Astrocyte (in vitro differentiated cells and primary cell): ENCODE data around the gene OTUB2.

Experiments used
- CTCF ChIP-seq: IDR thresholded peaks from 2 replicates; pipeline ENCODE4 v1.5.1; 2011; ENCODE audit warnings: low read depth, mild to moderate bottlenecking, inconsistent platforms, low read length, moderate library complexity; ENCODE audit not compliant: insufficient read depth
- EZH2 ChIP-seq: IDR thresholded peaks from 2 replicates; pipeline ENCODE4 v1.6.1; 2012; ENCODE audit warnings: mild to moderate bottlenecking, low read length, inconsistent platforms; ENCODE audit not compliant: insufficient read depth

DNA sequence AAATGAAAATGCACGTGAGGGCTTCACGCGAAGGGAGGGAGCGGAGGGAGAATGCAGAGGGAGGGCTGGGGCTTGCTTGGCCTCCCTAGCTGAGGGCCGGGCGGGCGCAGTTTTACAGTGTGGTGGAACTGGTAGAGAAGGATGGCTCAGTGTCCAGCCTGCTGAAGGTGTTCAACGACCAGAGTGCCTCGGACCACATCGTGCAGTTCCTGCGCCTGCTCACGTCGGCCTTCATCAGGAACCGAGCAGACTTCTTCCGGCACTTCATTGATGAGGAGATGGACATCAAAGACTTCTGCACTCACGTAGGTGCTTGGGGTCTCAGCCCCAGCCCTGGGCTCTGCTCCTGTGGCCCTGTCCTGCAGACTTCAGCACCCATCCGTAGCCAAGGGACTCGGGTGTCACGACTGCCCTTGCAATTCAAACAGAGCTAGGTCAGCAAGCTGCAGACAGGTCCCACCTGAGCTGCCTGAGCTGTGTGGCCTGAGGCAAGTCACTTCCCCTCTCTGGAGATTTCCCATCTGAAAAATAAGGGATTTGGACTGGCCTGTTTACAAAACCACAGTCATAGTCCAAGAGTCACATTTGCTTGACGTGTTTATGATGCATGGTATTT is 18.4 kb downstream of the OTUB2 start:
- TF ChIP-seq EZH2 (no peak), CTCF (no peak)
